ENCODE results near the gene THRA. TPM values are rescaled to one million over a fixed set of nuclear protein-coding genes. Genes with fewer than 3 reads are reported as not detected.

Gene THRA
- polyA plus RNA-seq, 2 donors, result 10.5 to 11.0 TPM

DNA sequence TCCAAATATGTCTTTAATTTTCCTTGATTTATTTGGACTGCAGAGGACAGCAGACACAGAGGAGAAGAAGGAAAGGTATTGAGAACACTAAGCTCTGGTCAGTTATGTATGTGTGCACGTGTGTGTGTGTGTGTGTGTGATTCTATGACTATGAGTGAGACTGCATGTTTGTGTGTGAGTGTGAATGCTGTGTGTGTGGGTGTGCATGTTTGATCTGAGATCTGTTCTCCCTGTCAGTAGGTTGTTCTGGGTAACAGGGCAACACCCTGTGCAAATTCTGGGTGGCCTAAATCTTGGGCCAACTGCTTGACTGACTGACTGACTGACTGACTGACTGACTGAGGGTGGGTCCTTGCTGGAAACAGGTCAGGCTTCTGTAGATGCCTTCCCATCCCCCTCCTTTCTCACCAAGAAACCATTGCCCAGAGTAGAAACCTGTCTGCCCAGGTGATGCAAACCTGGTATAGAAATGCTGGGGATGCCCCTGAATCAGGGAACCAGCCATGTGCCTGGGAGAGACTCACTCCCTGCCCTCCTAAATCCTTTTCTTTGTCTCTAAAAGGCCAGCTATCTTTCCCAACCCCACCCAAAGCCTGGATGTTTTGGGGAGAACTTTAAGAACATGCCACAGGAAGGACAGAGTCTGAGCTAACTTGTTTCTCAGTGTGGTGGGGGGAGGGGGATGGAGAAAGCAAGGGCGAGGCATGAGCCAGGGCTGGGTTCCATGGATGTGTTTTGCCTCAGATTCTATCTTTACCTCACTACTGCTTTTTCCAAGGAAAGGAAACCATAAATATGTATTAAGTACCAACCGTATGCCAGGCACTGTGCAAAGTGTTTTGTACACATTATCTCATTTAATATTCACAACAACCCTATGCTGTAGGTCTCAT lies 42.1 kb downstream of the THRA start:
- peaks cover 7 to 17% of the 10 kb centered on the region in 2 donors for H3K4me1 ChIP-seq (ENCODE audit: control insufficient read depth in 2 of 2, insufficient read depth in 2 of 2, low read length in 1 of 2)
- 37 to 45% methylated on average over 3 of the region's 3 CpGs for WGBS, 2 donors

GRCh38 chr17:40105861-40106759 lies 43.3 kb downstream of the THRA start:
- H3K4me1 ChIP-seq (ENCODE audit: control insufficient read depth in 2 of 2, insufficient read depth in 2 of 2, low read length in 1 of 2), result peaks cover 12 to 17% of the 10 kb centered on the region in 2 donors

More for the DNA sequence above, 42.1 kb downstream of the THRA start:
- Histone ChIP-seq H3K36me3 (ENCODE audit: control insufficient read depth in 2 of 2, insufficient read depth in 2 of 2, low read length in 1 of 2) (no peaks in the 10 kb centered on the region), H3K27me3 (ENCODE audit: control insufficient read depth in 1 of 2, insufficient read depth in 2 of 2, low read length in 2 of 2) (no peaks in the 10 kb centered on the region), H3K9me3 (ENCODE audit: control insufficient read depth in 2 of 2, insufficient read depth in 1 of 2, low read depth in 1 of 2, low read length in 1 of 2) (no peaks in the 10 kb centered on the region), H3K4me3 (ENCODE audit: low read depth in 1 of 2, low read length in 2 of 2) (peak overlapping the region in 1 of 2 donors; percentile 2), H3K27ac (ENCODE audit: low read depth in 2 of 2, low read length in 1 of 2) (peak overlapping the region; percentile 96 to 98)

GRCh38 chr17:40106760-40107521 lies 44.2 kb downstream of the THRA start:
- WGBS, 2 donors, result 64 to 68% methylated on average over 20 of the region's 20 CpGs
- peaks cover 12 to 23% of the 10 kb centered on the region in 2 donors for H3K4me1 ChIP-seq (ENCODE audit: control insufficient read depth in 2 of 2, insufficient read depth in 2 of 2, low read length in 1 of 2)
- no peak overlapping the region for H3K4me3 ChIP-seq (ENCODE audit: low read depth in 1 of 2, low read length in 2 of 2)

More at GRCh38 chr17:40105861-40106759, 43.3 kb downstream of the THRA start:
- 82 to 85% methylated on average over 5 of the region's 5 CpGs for WGBS, 2 donors
- Histone ChIP-seq H3K4me3 (ENCODE audit: low read depth in 1 of 2, low read length in 2 of 2) (no peak overlapping the region), H3K27ac (ENCODE audit: low read depth in 2 of 2, low read length in 1 of 2) (peak overlapping the region; percentile 96 to 98), H3K9me3 (ENCODE audit: control insufficient read depth in 2 of 2, insufficient read depth in 1 of 2, low read depth in 1 of 2, low read length in 1 of 2) (no peaks in the 10 kb centered on the region), H3K27me3 (ENCODE audit: control insufficient read depth in 1 of 2, insufficient read depth in 2 of 2, low read length in 2 of 2) (no peaks in the 10 kb centered on the region), H3K36me3 (ENCODE audit: control insufficient read depth in 2 of 2, insufficient read depth in 2 of 2, low read length in 1 of 2) (no peaks in the 10 kb centered on the region)

DNA sequence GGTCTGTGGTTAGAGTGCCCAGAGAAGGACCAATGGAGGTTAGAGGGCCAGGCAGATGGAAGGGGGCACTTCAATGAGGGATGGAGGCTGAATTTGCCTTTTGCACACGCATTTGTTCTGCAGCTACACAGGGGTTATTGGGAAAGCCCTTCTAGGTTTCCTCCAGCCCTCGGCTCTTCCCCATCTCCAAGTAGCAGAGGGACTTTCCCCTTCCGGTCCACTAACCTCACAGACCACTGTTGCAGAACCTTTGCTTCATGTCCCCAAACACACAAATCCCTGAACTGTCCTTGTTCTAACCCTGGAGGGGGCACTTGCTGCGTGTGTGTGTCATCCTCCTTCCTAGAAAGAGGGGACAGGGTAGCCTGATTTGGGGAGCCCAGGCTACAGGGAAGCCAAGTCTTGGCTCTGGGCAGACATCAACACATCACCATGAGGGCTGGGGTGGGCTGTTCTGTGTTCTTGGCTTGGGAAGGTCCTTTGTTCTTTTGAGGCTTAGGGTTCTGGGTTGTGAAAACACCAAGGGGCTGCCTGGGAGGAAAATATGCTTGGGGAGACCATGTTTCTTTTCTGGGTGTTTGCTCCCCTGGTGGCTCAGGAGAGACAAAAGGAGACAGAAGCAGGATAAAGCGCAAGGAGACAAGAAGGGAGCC lies 44.9 kb downstream of the THRA start:
- 40 to 43% methylated on average over 5 of the region's 5 CpGs for WGBS, 2 donors
- Histone ChIP-seq H3K4me3 (ENCODE audit: low read depth in 1 of 2, low read length in 2 of 2) (no peak overlapping the region), H3K36me3 (ENCODE audit: control insufficient read depth in 2 of 2, insufficient read depth in 2 of 2, low read length in 1 of 2) (no peaks in the 10 kb centered on the region), H3K27ac (ENCODE audit: low read depth in 2 of 2, low read length in 1 of 2) (peak overlapping the region; percentile 96 to 98), H3K9me3 (ENCODE audit: control insufficient read depth in 2 of 2, insufficient read depth in 1 of 2, low read depth in 1 of 2, low read length in 1 of 2) (no peaks in the 10 kb centered on the region), H3K27me3 (ENCODE audit: control insufficient read depth in 1 of 2, insufficient read depth in 2 of 2, low read length in 2 of 2) (no peaks in the 10 kb centered on the region), H3K4me1 (ENCODE audit: control insufficient read depth in 2 of 2, insufficient read depth in 2 of 2, low read length in 1 of 2) (peaks cover 12 to 23% of the 10 kb centered on the region in 2 donors)

More at GRCh38 chr17:40106760-40107521, 44.2 kb downstream of the THRA start:
- H3K27ac ChIP-seq (ENCODE audit: low read depth in 2 of 2, low read length in 1 of 2), result peak overlapping the region; percentile 96 to 98
- no peaks in the 10 kb centered on the region for H3K9me3 ChIP-seq (ENCODE audit: control insufficient read depth in 2 of 2, insufficient read depth in 1 of 2, low read depth in 1 of 2, low read length in 1 of 2)
- no peaks in the 10 kb centered on the region for H3K36me3 ChIP-seq (ENCODE audit: control insufficient read depth in 2 of 2, insufficient read depth in 2 of 2, low read length in 1 of 2)
- H3K27me3 ChIP-seq (ENCODE audit: control insufficient read depth in 1 of 2, insufficient read depth in 2 of 2, low read length in 2 of 2), result no peaks in the 10 kb centered on the region

DNA sequence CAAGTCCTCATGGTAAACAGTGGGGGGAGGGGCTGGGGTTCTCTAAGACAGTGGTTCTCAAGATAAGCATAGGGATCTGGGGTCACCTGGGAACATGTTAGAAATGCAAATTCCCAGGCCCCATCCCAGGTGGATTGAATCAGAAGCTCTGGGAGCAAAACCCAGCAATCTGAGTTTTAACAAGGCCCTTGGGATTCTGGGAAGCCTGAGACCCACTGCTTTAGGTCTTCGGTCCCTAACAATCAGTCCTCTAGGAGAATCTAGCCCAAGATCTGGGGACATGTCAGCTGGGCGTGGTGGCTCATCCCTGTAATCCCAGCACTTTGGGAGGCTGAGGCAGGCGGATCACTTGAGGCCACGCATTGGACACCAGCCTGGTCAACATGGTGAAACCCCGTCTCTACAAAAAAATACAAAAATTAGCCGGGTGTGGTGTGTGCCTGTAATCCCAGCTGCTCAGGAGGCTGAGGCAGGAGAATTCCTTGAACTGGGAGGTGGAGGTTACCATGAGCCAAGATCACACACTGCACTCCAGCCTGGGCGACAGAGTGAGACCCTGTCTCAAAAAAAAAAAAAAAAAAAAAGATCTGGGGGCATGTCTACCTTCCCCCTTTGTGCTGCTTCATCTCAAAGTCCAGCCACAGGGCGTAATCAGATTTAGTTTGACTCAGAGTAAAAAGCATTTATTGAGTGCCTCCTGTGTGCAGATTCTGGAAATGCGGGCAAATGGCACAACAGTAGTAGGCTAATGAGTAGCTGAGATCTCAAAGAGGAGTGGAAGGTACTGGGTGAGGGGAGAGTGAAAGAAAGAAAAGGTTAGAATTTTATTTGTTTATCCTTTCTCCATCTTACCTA lies 46.4 kb downstream of the THRA start:
- H3K4me1 ChIP-seq (ENCODE audit: control insufficient read depth in 2 of 2, insufficient read depth in 2 of 2, low read length in 1 of 2), result peaks cover 12 to 17% of the 10 kb centered on the region in 2 donors
- H3K4me3 ChIP-seq (ENCODE audit: low read depth in 1 of 2, low read length in 2 of 2), result no peak overlapping the region
- H3K27me3 ChIP-seq (ENCODE audit: control insufficient read depth in 1 of 2, insufficient read depth in 2 of 2, low read length in 2 of 2), result no peaks in the 10 kb centered on the region
- WGBS, 2 donors, result 88 to 89% methylated on average over 9 of the region's 9 CpGs
- no peaks in the 10 kb centered on the region for H3K36me3 ChIP-seq (ENCODE audit: control insufficient read depth in 2 of 2, insufficient read depth in 2 of 2, low read length in 1 of 2)
- H3K27ac ChIP-seq (ENCODE audit: low read depth in 2 of 2, low read length in 1 of 2), result peak overlapping the region; percentile 89 to 98
- H3K9me3 ChIP-seq (ENCODE audit: control insufficient read depth in 2 of 2, insufficient read depth in 1 of 2, low read depth in 1 of 2, low read length in 1 of 2), result no peaks in the 10 kb centered on the region

GRCh38 chr17:40110026-40110845 lies 47.5 kb downstream of the THRA start:
- Histone ChIP-seq H3K4me1 (ENCODE audit: control insufficient read depth in 2 of 2, insufficient read depth in 2 of 2, low read length in 1 of 2) (peaks cover 12 to 15% of the 10 kb centered on the region in 2 donors), H3K27ac (ENCODE audit: low read depth in 2 of 2, low read length in 1 of 2) (peak overlapping the region; percentile 84 to 89), H3K9me3 (ENCODE audit: control insufficient read depth in 2 of 2, insufficient read depth in 1 of 2, low read depth in 1 of 2, low read length in 1 of 2) (no peaks in the 10 kb centered on the region), H3K4me3 (ENCODE audit: low read depth in 1 of 2, low read length in 2 of 2) (no peak overlapping the region), H3K36me3 (ENCODE audit: control insufficient read depth in 2 of 2, insufficient read depth in 2 of 2, low read length in 1 of 2) (no peaks in the 10 kb centered on the region), H3K27me3 (ENCODE audit: control insufficient read depth in 1 of 2, insufficient read depth in 2 of 2, low read length in 2 of 2) (no peaks in the 10 kb centered on the region)
- 70 to 78% methylated on average over 3 of the region's 3 CpGs for WGBS, 2 donors

GRCh38 chr17:40111221-40112128 lies 48.7 kb downstream of the THRA start:
- no peak overlapping the region for H3K4me3 ChIP-seq (ENCODE audit: low read depth in 1 of 2, low read length in 2 of 2)
- WGBS, 2 donors, result 0 to 2% methylated on average over 12 of the region's 12 CpGs

More at GRCh38 chr17:40111221-40112128, 48.7 kb downstream of the THRA start:
- H3K4me1 ChIP-seq (ENCODE audit: control insufficient read depth in 2 of 2, insufficient read depth in 2 of 2, low read length in 1 of 2), result peaks cover 8 to 15% of the 10 kb centered on the region in 2 donors
- H3K27ac ChIP-seq (ENCODE audit: low read depth in 2 of 2, low read length in 1 of 2), result peak overlapping the region; percentile 89 to 91
- no peaks in the 10 kb centered on the region for H3K36me3 ChIP-seq (ENCODE audit: control insufficient read depth in 2 of 2, insufficient read depth in 2 of 2, low read length in 1 of 2)
- H3K9me3 ChIP-seq (ENCODE audit: control insufficient read depth in 2 of 2, insufficient read depth in 1 of 2, low read depth in 1 of 2, low read length in 1 of 2), result no peaks in the 10 kb centered on the region
- no peaks in the 10 kb centered on the region for H3K27me3 ChIP-seq (ENCODE audit: control insufficient read depth in 1 of 2, insufficient read depth in 2 of 2, low read length in 2 of 2)
